ENCODE results near the gene SLC24A3.

SLC24A3 gene

GRCh38 chr20:19683188-19683587, 470.7 kb downstream of the SLC24A3 start:
- no peak for TF ChIP-seq ZFX (IDR thresholded peaks at IDR 0.05; ENCODE audit: borderline replicate concordance)
- no peak for TF ChIP-seq CTCF (IDR thresholded peaks at IDR 0.05)
- no peak overlapping the region for H3K27ac ChIP-seq

GRCh38 chr20:19683822-19684221, 471.4 kb downstream of the SLC24A3 start:
- no peak overlapping the region for H3K27ac ChIP-seq
- TF ChIP-seq CTCF (IDR thresholded peaks at IDR 0.05) (no peak), ZFX (IDR thresholded peaks at IDR 0.05; ENCODE audit: borderline replicate concordance) (no peak)

GRCh38 chr20:19688031-19688806, 475.8 kb downstream of the SLC24A3 start:
- peak; percentile 36; the same call in 1 of the 2 replicates for TF ChIP-seq CTCF (IDR thresholded peaks at IDR 0.05)
- no peak for TF ChIP-seq ZFX (IDR thresholded peaks at IDR 0.05; ENCODE audit: borderline replicate concordance)

GRCh38 chr20:19690462-19690861, 478.0 kb downstream of the SLC24A3 start:
- H3K27ac ChIP-seq = no peak overlapping the region
- TF ChIP-seq ZFX (IDR thresholded peaks at IDR 0.05; ENCODE audit: borderline replicate concordance) (no peak), CTCF (IDR thresholded peaks at IDR 0.05) (no peak)

More at GRCh38 chr20:19688031-19688806, 475.8 kb downstream of the SLC24A3 start:
- no peak overlapping the region for H3K27ac ChIP-seq

GRCh38 chr20:19691125-19691524, 478.7 kb downstream of the SLC24A3 start:
- TF ChIP-seq ZFX (IDR thresholded peaks at IDR 0.05; ENCODE audit: borderline replicate concordance) = no peak
- TF ChIP-seq CTCF (IDR thresholded peaks at IDR 0.05) = no peak
- H3K27ac ChIP-seq = no peak overlapping the region

GRCh38 chr20:19692100-19692499, 479.7 kb downstream of the SLC24A3 start:
- no peak for TF ChIP-seq CTCF (IDR thresholded peaks at IDR 0.05)
- TF ChIP-seq ZFX (IDR thresholded peaks at IDR 0.05; ENCODE audit: borderline replicate concordance) = no peak
- H3K27ac ChIP-seq = no peak overlapping the region

- no peak overlapping the region for H3K27ac ChIP-seq
- TF ChIP-seq ZFX (IDR thresholded peaks at IDR 0.05; ENCODE audit: borderline replicate concordance) = no peak
- TF ChIP-seq CTCF (IDR thresholded peaks at IDR 0.05) = peak; percentile 94
These were observed 480.3 kb downstream of the SLC24A3 start for GRCh38 chr20:19692685-19693119.
